Stimulated activated naive B cell treated with anti-CD40 and anti-IgM and Interleukin-4, amounts not matched to agents 10 μg/mL and 1 μg/mL and 100 μg/mL, for 72 hours (primary cell): Measurements from ENCODE around the gene STAMBPL1.

ENCODE experiments used
- ATAC-seq, 2 donors: fragments of 150-1000 bp; cut with Tn5 transposase; replicated peaks; 2 replicates each; pipeline ENCODE4 v1.10.0; 2021; ENCODE audit warnings: moderate library complexity in 1 of 2
- DNase-seq: peaks from one replicate; pipeline ENCODE4 v3.0.0; 2021
- H3K27ac Mint-ChIP-seq: one replicate; pipeline ENCODE4 v1.8.0; 2022; ENCODE audit warnings: mild to moderate bottlenecking, mixed read lengths
- H3K27me3 Mint-ChIP-seq, 2 donors: one replicate each; pipeline ENCODE4 v1.8.0; 2022; ENCODE audit warnings: mixed read lengths in 2 of 2
- H3K36me3 Mint-ChIP-seq, 2 donors: one replicate each; pipeline ENCODE4 v1.8.0; 2022; ENCODE audit warnings: mixed read lengths in 2 of 2, mild to moderate bottlenecking in 1 of 2
- H3K4me1 Mint-ChIP-seq, 2 donors: one replicate each; pipeline ENCODE4 v1.8.0; 2022; ENCODE audit warnings: mixed read lengths in 2 of 2, mild to moderate bottlenecking in 1 of 2
- H3K4me3 Mint-ChIP-seq, 2 donors: one replicate each; pipeline ENCODE4 v1.8.0; 2022; ENCODE audit warnings: mild to moderate bottlenecking in 2 of 2, mixed read lengths in 2 of 2, moderate library complexity in 1 of 2
- H3K9me3 Mint-ChIP-seq, 2 donors: one replicate each; pipeline ENCODE4 v1.8.0; 2022; ENCODE audit warnings: mixed read lengths in 2 of 2, mild to moderate bottlenecking in 1 of 2

The STAMBPL1 gene

DNA sequence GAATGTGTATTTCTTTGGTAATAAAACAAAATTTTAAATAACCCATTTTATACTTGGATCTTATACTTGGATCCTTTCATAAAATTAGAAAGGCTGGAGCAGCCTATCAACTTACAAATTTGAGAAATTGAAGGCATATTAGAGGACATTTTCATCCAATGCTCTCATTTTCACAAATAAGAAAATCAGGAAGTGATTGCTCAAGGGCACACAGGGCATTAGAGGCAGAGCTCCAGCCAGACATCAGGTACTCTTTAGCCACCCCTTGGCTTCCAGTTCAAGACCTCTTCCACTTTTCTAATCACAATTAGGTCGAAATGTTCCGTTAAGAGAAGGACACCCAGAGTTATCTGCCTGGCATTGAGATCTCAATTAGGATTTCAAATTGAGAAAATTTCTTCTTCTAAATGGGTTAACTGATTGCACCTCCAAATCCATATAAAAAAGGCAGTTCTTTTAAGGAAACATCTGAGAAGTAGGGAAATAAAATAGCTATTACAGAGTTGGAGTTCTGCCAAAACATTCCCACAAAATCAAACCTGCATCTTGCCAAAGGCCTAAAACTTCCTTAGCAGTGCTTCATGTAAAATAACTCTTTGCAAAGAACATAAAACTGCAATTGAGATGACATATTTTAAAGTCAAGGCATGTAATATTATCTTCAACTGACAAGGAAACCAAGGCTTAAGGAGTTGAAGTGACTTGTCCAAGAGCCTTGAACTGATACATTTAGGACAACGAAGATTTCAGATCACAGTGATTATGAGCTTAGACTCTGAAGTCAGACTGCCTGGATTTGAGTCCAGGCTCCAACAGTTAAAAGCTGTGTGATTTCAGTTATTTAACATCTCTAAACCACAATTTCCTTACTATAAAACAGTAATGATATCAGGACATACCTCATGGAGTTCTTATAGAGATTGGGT is 70.1 kb downstream of the STAMBPL1 start:
- no peak for ATAC-seq
- H3K9me3 Mint-ChIP-seq = peaks cover 0 to 8% of the 10 kb centered on the region in 2 donors
- peaks cover 5 to 6% of the 10 kb centered on the region in 2 donors for H3K4me1 Mint-ChIP-seq
- H3K4me3 Mint-ChIP-seq = no peak overlapping the region
- no peaks in the 10 kb centered on the region for H3K27me3 Mint-ChIP-seq
- H3K36me3 Mint-ChIP-seq = peaks cover 24 to 31% of the 10 kb centered on the region in 2 donors
- DNase-seq = no peak
- no peak overlapping the region for H3K27ac Mint-ChIP-seq

DNA sequence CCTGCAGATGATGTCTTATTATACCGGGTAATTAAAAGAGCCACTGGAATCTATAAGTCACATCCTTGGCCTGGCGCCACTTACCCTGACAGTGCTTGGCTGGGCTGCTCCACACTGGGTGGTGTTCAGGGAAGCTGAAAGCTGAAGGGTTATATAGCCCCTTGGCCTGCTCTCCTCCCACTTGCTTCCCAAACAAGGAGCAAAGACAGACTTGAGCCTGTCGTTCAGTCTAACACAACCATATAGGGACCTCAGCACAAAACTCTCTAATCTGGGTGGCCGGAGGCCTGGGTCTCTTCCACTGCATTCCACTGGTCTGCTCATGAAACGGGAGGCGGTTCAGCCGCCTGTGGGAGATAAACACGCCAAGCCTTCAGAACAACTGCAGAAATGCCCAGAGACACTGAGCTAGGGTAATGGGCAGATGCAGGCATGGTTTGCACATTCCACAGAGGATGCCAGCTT is 72.6 kb downstream of the STAMBPL1 start, which contains the start of gene ACTA2:
Gene ACTA2, minus strand, starts transcription at position 127 of the 465 bp plus-strand sequence. CDS start 3,843 bp downstream, outside the sequence.
- Mint-ChIP-seq H3K4me3 (no peak within 1 kb of the TSS), H3K36me3 (peaks cover 18 to 23% of the 10 kb centered on the region in 2 donors), H3K27me3 (no peaks in the 10 kb centered on the region), H3K27ac (no peak within 1 kb of the TSS), H3K4me1 (peaks cover 0 to 2% of the 10 kb centered on the region in 2 donors), H3K9me3 (peaks cover 0 to 8% of the 10 kb centered on the region in 2 donors)
- ATAC-seq (no peak), DNase-seq (no peak)

DNA sequence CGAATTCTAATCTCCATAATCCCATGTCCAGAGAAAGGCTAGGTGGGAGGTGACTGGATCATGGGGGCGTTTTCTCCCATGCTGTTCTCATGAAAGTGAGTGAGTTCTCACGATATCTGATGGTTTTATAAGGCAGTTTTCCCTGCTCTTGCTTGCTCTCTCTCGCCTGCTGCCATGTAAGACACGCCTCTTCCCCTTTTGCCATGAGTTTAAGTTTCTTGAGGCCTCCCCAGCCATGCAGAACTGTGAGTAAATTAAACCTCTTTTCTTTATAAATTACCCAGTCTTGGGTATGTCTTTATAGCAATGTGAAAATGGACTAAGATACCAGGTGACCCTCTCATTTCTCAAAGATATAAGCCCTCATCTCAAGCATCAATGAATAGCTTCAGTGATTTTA is 73.6 kb downstream of the STAMBPL1 start:
- Mint-ChIP-seq H3K27me3 (no peaks in the 10 kb centered on the region), H3K36me3 (peaks cover 18 to 23% of the 10 kb centered on the region in 2 donors), H3K4me1 (peaks cover 0 to 2% of the 10 kb centered on the region in 2 donors), H3K4me3 (no peak overlapping the region), H3K9me3 (peaks cover 0 to 8% of the 10 kb centered on the region in 2 donors), H3K27ac (no peak overlapping the region)
- ATAC-seq (no peak), DNase-seq (no peak)

DNA sequence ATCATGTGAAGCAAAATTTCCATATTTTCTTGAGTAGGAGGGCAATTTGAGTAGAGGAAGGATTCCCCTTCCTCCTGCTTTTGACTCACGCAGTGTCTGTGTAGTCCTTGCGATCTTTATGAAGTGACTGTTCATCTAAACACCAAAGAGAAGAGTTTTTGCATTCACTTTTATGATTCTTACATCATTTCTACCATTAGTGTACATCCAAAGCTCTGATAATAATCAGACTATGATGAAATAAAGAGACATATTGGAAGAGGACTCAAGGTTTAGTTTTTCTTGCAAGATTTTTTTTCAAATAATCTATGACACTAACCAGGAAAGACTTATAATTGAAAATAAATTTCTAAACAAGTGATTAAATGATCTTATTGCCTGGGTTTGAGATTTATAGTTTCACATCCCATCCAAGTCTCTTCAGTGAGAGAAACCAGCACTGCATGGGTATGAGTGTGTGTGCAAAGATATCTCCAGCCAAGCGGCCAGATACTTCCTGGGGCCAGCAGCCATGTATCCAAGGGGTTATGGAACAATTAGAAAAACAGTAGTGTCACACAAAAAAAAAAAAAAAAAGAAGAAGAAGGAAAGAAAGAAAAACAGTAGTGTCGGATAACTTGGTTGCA is 74.5 kb downstream of the STAMBPL1 start:
- no peak for ATAC-seq
- no peak for DNase-seq
- no peak overlapping the region for H3K4me3 Mint-ChIP-seq
- H3K9me3 Mint-ChIP-seq = peaks cover 0 to 8% of the 10 kb centered on the region in 2 donors
- no peaks in the 10 kb centered on the region for H3K27me3 Mint-ChIP-seq
- peaks cover 0 to 2% of the 10 kb centered on the region in 2 donors for H3K4me1 Mint-ChIP-seq
- no peak overlapping the region for H3K27ac Mint-ChIP-seq
- H3K36me3 Mint-ChIP-seq = peaks cover 18 to 23% of the 10 kb centered on the region in 2 donors

DNA sequence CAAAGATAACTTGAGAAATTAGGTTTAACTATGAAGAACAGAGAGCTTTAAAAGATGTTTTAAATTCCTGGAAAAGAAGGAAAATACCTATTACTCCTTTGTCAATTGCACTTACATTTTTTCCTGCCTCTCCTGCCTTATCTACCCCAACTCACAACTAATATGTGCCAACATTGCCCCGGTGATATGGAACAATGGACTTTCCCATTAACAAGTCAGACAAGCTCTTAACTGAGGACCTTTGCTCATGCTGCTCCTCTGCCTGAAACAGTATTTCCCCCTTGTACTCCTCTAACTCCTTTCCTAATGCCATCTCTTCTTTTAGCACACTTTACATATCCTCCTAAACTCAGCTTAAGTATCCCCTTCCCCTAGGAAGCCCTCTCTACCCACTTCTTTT is 77.3 kb downstream of the STAMBPL1 start:
- H3K9me3 Mint-ChIP-seq = peaks cover 0 to 8% of the 10 kb centered on the region in 2 donors
- no peak for ATAC-seq

DNA sequence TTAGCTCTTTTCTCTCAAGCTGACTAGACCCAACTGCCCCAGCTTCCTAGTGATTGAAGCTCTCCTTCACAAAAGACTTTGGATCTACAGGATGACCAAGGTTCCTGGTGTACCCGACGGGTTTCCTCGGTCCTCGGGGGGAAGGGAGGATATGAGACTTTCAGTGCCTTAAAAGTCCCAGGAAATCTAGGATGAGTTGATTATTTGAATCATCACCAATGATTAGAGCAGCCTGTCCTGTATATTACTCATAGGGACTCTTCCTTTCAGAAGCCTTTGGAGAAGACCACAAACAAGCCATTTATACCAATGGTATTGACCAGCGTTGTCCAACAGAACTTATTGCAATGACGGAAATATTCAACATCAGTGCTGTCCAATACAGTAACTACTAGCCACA is 78.7 kb downstream of the STAMBPL1 start:
- no peak overlapping the region for H3K4me3 Mint-ChIP-seq
- H3K4me1 Mint-ChIP-seq = peaks cover 0 to 1% of the 10 kb centered on the region in 2 donors
- ATAC-seq (no peak), DNase-seq (no peak)
- no peaks in the 10 kb centered on the region for H3K27me3 Mint-ChIP-seq
- no peak overlapping the region for H3K27ac Mint-ChIP-seq
- peaks cover 0 to 2% of the 10 kb centered on the region in 2 donors for H3K9me3 Mint-ChIP-seq
- H3K36me3 Mint-ChIP-seq = peaks cover 3 to 6% of the 10 kb centered on the region in 2 donors

More for the DNA sequence above, 77.3 kb downstream of the STAMBPL1 start:
- Mint-ChIP-seq H3K27me3 (no peaks in the 10 kb centered on the region), H3K36me3 (peaks cover 5 to 8% of the 10 kb centered on the region in 2 donors), H3K4me3 (no peak overlapping the region), H3K27ac (no peak overlapping the region), H3K4me1 (peaks cover 0 to 2% of the 10 kb centered on the region in 2 donors)
- no peak for DNase-seq

DNA sequence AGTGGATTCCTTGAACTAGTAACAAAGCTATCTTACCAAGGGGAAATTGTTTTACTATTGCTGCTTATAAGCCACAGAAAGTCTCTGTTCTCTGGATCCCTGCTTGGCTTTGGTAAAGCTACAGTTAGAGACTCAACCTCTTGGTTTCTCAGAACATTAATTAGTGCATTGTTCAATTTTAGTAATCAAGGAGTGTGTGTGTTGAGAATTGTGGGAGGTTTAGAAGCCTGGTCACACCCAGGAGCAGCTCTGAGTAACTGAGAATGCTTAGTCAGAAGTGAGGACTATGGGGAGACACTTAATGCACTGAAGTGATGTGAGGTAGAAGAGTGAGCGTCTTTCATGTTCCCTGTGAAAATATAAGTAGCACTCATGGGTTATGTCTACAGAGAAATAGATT is 80.8 kb downstream of the STAMBPL1 start:
- no peak overlapping the region for H3K27ac Mint-ChIP-seq
- no peaks in the 10 kb centered on the region for H3K27me3 Mint-ChIP-seq
- no peak for DNase-seq
- no peak for ATAC-seq
- no peaks in the 10 kb centered on the region for H3K4me1 Mint-ChIP-seq
- H3K9me3 Mint-ChIP-seq = no peaks in the 10 kb centered on the region
- H3K36me3 Mint-ChIP-seq = peaks cover 0 to 3% of the 10 kb centered on the region in 2 donors
- no peak overlapping the region for H3K4me3 Mint-ChIP-seq

DNA sequence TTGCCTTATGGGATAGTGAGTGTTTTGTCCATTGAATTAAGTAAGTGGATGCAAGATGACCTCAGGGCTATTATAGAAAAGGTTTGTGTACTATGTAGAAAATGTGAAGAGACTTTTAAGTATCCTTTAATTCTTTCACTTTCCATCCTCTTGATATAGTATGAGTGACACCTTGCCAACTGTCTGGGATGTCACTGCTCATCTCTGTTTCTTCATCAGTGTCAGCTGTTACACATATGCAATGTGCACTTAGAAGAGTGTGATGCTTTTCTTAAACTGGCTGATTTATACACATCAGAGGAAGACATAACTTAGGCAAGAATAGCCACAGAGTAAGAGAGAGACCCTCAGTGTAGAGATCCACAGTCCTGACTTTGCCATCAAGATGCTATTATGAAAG is 81.2 kb downstream of the STAMBPL1 start:
- H3K27me3 Mint-ChIP-seq = no peaks in the 10 kb centered on the region
- DNase-seq = no peak
- no peaks in the 10 kb centered on the region for H3K4me1 Mint-ChIP-seq
- H3K36me3 Mint-ChIP-seq = peaks cover 0 to 3% of the 10 kb centered on the region in 2 donors
- no peak overlapping the region for H3K27ac Mint-ChIP-seq
- ATAC-seq = no peak
- no peak overlapping the region for H3K4me3 Mint-ChIP-seq
- no peaks in the 10 kb centered on the region for H3K9me3 Mint-ChIP-seq

DNA sequence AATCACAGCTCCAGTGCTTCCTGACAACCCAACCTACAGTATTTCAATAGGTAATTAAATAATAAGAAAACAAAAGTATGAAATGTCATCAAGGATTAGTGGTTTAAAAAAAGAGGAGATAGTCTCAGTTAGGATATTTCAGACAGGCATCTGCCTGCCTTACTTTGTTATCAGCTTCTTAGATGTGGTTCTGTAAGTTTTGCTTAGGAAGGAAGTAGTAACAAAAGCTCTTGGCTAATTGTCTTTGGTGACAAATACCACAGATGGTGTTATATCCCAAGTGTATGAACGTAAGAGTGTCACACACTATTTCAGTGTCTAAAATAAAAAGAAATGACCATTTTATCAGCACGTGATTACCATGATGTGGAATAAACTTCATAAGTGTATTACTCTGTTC is 82.3 kb downstream of the STAMBPL1 start:
- no peaks in the 10 kb centered on the region for H3K4me1 Mint-ChIP-seq
- H3K36me3 Mint-ChIP-seq = peaks cover 0 to 3% of the 10 kb centered on the region in 2 donors
- ATAC-seq (no peak), DNase-seq (no peak)
- no peaks in the 10 kb centered on the region for H3K9me3 Mint-ChIP-seq
- no peak overlapping the region for H3K27ac Mint-ChIP-seq
- H3K27me3 Mint-ChIP-seq = no peaks in the 10 kb centered on the region
- H3K4me3 Mint-ChIP-seq = no peak overlapping the region

DNA sequence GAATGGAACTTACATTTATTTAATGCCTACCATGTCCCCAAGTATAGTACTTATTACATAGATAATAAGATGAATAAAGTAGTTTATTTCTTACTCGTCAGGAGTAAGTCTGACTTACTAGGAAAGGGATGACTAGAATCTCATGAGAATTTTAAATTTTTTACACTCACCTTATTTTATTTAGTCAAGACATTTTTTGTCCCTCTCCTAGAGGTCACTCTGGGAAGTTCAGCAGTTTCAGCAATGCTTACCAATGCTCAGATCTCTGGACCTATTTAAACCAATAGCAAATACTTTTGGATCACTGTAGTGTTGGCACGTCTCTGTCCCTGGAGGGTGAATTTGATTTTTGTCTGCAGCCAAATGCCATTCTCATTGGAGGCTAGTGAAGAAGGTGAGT is 83.3 kb downstream of the STAMBPL1 start:
- Mint-ChIP-seq H3K27ac (no peak overlapping the region), H3K4me3 (no peak overlapping the region), H3K27me3 (no peaks in the 10 kb centered on the region), H3K9me3 (no peaks in the 10 kb centered on the region), H3K36me3 (peaks cover 0 to 3% of the 10 kb centered on the region in 2 donors), H3K4me1 (no peaks in the 10 kb centered on the region)
- DNase-seq = no peak
- ATAC-seq = no peak

DNA sequence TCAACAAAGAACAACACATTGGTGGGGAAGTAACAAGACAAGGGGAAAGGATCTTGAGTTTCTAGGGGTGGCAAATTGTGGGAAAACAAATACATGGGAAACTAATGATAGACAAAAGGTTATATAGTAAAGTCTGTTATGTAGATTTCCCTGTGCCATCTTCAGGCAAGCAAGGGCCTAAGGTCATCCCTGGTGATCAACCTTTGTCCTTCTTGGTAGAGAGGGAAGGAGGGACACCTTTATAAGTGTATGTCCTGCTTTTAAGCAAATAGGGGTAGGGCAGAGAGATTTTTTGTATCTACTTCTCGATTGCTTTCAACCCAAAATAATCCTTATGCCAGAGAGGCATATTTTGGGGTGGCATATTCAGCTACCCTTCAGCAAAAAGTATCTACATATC is 84.3 kb downstream of the STAMBPL1 start:
- Mint-ChIP-seq H3K9me3 (no peaks in the 10 kb centered on the region), H3K4me1 (no peaks in the 10 kb centered on the region), H3K36me3 (peaks cover 0 to 3% of the 10 kb centered on the region in 2 donors), H3K27ac (no peak overlapping the region), H3K4me3 (no peak overlapping the region), H3K27me3 (no peaks in the 10 kb centered on the region)
- DNase-seq = no peak
- ATAC-seq = no peak

DNA sequence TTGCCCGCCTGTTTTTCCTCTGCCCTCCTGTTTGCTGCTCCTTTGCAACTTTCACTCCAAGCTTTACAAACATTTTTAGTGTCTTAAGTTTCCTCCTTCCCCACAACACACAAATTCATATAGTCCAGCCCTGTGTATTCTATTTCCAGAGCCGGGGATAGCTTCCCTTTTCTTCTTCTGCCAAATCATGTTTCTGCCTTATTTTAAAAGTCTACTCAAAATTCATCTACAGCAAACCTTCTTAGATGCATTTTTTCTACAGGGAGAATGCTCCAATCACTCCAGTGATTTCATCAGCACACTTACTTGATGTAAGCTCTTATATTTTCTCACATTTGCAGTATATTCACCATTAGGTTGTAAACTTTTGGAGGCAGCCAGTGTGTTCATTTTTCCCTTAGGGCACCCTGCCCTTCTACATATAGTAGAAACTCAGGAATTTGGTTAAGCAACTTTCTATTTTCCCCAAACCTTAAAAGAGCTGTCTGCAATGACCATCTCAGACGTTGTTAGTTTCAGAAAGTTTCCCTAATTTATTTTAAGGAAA is 84.9 kb downstream of the STAMBPL1 start:
- H3K4me3 Mint-ChIP-seq = no peak overlapping the region

DNA sequence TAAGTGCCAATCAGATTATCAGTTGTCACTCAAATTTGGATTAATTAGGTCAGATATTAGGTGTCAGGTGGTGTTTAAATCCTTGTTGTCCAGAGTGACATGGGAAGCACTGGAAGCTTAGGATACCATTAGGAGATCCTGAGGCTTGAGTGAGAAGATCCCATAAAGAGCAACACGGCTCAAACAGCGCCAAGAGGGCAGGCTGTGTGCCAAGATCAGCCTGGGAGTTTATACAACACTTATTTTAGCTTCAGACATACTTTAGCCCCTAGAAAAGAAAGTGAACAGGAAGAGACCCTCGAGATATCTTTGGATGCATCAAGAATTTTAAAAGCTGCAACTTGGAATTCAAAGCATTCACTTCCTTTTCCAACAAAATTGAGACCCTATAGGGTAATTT is 86.8 kb downstream of the STAMBPL1 start:
- ATAC-seq = no peak
- H3K27ac Mint-ChIP-seq = no peak overlapping the region
- H3K4me1 Mint-ChIP-seq = no peaks in the 10 kb centered on the region
- no peaks in the 10 kb centered on the region for H3K9me3 Mint-ChIP-seq
- DNase-seq = no peak
- H3K36me3 Mint-ChIP-seq = peaks cover 0 to 3% of the 10 kb centered on the region in 2 donors
- no peak overlapping the region for H3K4me3 Mint-ChIP-seq
- no peaks in the 10 kb centered on the region for H3K27me3 Mint-ChIP-seq

More for the DNA sequence above, 84.9 kb downstream of the STAMBPL1 start:
- H3K4me1 Mint-ChIP-seq = no peaks in the 10 kb centered on the region
- no peak overlapping the region for H3K27ac Mint-ChIP-seq
- H3K27me3 Mint-ChIP-seq = no peaks in the 10 kb centered on the region
- DNase-seq (no peak), ATAC-seq (no peak)
- no peaks in the 10 kb centered on the region for H3K9me3 Mint-ChIP-seq
- peaks cover 0 to 3% of the 10 kb centered on the region in 2 donors for H3K36me3 Mint-ChIP-seq

DNA sequence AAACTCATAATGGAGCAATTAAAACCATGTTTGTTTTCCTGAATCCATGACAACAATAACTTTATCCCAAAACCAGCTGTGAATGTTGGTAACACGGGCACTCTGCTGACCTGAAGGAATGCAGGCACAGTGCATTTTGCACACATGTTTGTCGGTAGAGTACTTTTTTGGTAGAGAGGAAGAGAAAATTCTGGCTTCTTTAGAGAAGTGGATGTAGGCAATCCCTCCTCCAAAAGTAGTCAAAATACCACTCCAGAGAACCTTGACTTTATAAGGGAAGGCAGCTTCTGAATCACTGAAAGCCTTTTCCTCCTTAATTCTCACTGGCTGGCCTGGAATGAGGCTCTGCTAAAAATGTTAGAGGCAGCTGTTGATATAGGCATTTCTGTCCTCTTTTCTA is 88.3 kb downstream of the STAMBPL1 start:
- no peak for DNase-seq
- Mint-ChIP-seq H3K27me3 (no peaks in the 10 kb centered on the region), H3K4me1 (no peaks in the 10 kb centered on the region), H3K4me3 (no peak overlapping the region), H3K36me3 (peaks cover 0 to 2% of the 10 kb centered on the region in 2 donors), H3K27ac (no peak overlapping the region), H3K9me3 (no peaks in the 10 kb centered on the region)
- ATAC-seq = no peak
